MM.1S (cell line): Measurements from ENCODE around the gene LBX2.

ENCODE experiments used
- DNase-seq: peaks from one replicate; pipeline ENCODE4 v3.0.0-alpha.2; 2015
- H2AFZ ChIP-seq: fragments of 300-600 bp; sonication (generic); 2 replicates; pipeline ENCODE4 v1.6.0; 2016; ENCODE audit warnings: antibody characterized with exemption, low read length
- H3F3A ChIP-seq: fragments of 300-600 bp; sonication (generic); 2 replicates; pipeline ENCODE4 v1.6.1; 2016; ENCODE audit warnings: mild to moderate bottlenecking, antibody characterized with exemption, low read length, moderate library complexity, mixed read lengths; ENCODE audit not compliant: insufficient read depth
- H3K27ac ChIP-seq: fragments of 300-600 bp; sonication (generic); 2 replicates; pipeline ENCODE4 v1.5.1; 2016; ENCODE audit warnings: mild to moderate bottlenecking, low read length
- H3K27me3 ChIP-seq: fragments of 300-600 bp; sonication (generic); replicated peaks from 2 replicates; pipeline ENCODE4 v1.6.0; 2016; ENCODE audit warnings: low read length; ENCODE audit not compliant: insufficient read depth
- H3K36me3 ChIP-seq: fragments of 300-600 bp; sonication (generic); replicated peaks from 2 replicates; pipeline ENCODE4 v1.6.1; 2016; ENCODE audit warnings: mild to moderate bottlenecking, low read length, mixed read lengths; ENCODE audit not compliant: insufficient read depth
- H3K4me1 ChIP-seq: fragments of 300-600 bp; sonication (generic); 2 replicates; pipeline ENCODE4 v1.6.1; 2016; ENCODE audit warnings: low read length, mixed read lengths
- H3K4me2 ChIP-seq: fragments of 300-600 bp; sonication (generic); 2 replicates; pipeline ENCODE4 v1.6.0; 2016; ENCODE audit warnings: low read depth, low read length
- H3K4me3 ChIP-seq: fragments of 300-600 bp; sonication (generic); 2 replicates; pipeline ENCODE4 v1.5.1; 2016; ENCODE audit warnings: low read length, mixed read lengths
- H3K79me2 ChIP-seq: fragments of 300-600 bp; sonication (generic); 2 replicates; pipeline ENCODE4 v1.6.1; 2016; ENCODE audit warnings: mixed run types, low read length, mixed read lengths
- H3K9ac ChIP-seq: fragments of 300-600 bp; sonication (generic); 2 replicates; pipeline ENCODE4 v1.6.1; 2016; ENCODE audit warnings: low read length, mixed read lengths
- H3K9me2 ChIP-seq: fragments of 300-600 bp; sonication (generic); replicated peaks from 2 replicates; pipeline ENCODE4 v1.6.1; 2016; ENCODE audit warnings: mild to moderate bottlenecking, low read length, mixed read lengths; ENCODE audit not compliant: insufficient read depth
- H3K9me3 ChIP-seq: fragments of 300-600 bp; sonication (generic); replicated peaks from 2 replicates; pipeline ENCODE4 v1.6.1; 2016; ENCODE audit warnings: mild to moderate bottlenecking, low read length, mixed read lengths; ENCODE audit not compliant: insufficient read depth
- H4K20me1 ChIP-seq: fragments of 300-600 bp; sonication (generic); 2 replicates; pipeline ENCODE4 v1.6.1; 2016; ENCODE audit warnings: mild to moderate bottlenecking, low read length, moderate library complexity, mixed read lengths; ENCODE audit not compliant: insufficient read depth
- CTCF ChIP-seq: fragments of 300-600 bp; sonication (generic); IDR thresholded peaks from 2 replicates; pipeline ENCODE4 v1.5.1; 2016; ENCODE audit warnings: antibody characterized with exemption, low read length, mixed read lengths
- EZH2 ChIP-seq: fragments of 300-600 bp; sonication (generic); optimal IDR thresholded peaks from 2 replicates; pipeline ENCODE3; 2017; ENCODE audit warnings: low read depth, mild to moderate bottlenecking, antibody characterized with exemption, low read length, mixed read lengths
- EZH2phosphoT487 ChIP-seq: fragments of 300-600 bp; sonication (generic); IDR thresholded peaks from 2 replicates; pipeline ENCODE4 v1.6.1; 2018; ENCODE audit warnings: antibody characterized with exemption, low read length

LBX2 gene

GRCh38 chr2:74529357-74530238, 30.2 kb upstream of the LBX2 start, which contains the start of the genes AUP1 and HTRA2:
AUP1 (minus strand) TSS chr2:74529706; CDS start chr2:74529629, 77 bp downstream.
HTRA2 (plus strand) TSS chr2:74529933; CDS start chr2:74530007, 74 bp downstream.
- Histone ChIP-seq H3K79me2 (peaks cover 42% of the 10 kb centered on the region), H2AFZ (peak within 1 kb of the TSS; percentile 72), H3F3A (peaks cover 15% of the 10 kb centered on the region; the same call in 1 of the 2 replicates), H3K9ac (peak within 1 kb of the TSS; percentile 94), H3K27me3 (no peaks in the 10 kb centered on the region), H3K27ac (peak within 1 kb of the TSS; percentile 69), H3K4me2 (peak within 1 kb of the TSS; percentile 91), H3K9me2 (no peaks in the 10 kb centered on the region), H3K4me3 (peak within 1 kb of the TSS; percentile 91), H3K36me3 (peaks cover 11% of the 10 kb centered on the region), H3K9me3 (no peaks in the 10 kb centered on the region), H3K4me1 (peaks cover 14% of the 10 kb centered on the region), H4K20me1 (no peaks in the 10 kb centered on the region)
- DNase-seq: peak; percentile 99
- TF ChIP-seq CTCF (no peak), EZH2phosphoT487 (no peak), EZH2 (no peak)

GRCh38 chr2:74528600-74529356, 29.4 kb upstream of the LBX2 start:
- Histone ChIP-seq H3K4me1 (peaks cover 14% of the 10 kb centered on the region), H3K9ac (peak overlapping the region; percentile 94), H3K36me3 (peaks cover 11% of the 10 kb centered on the region), H3F3A (peaks cover 15% of the 10 kb centered on the region; the same call in 1 of the 2 replicates), H3K4me2 (peak overlapping the region; percentile 90), H3K9me3 (no peaks in the 10 kb centered on the region), H3K27ac (peak overlapping the region; percentile 69; the same call in 1 of the 2 replicates), H3K27me3 (no peaks in the 10 kb centered on the region), H3K9me2 (no peaks in the 10 kb centered on the region), H2AFZ (peak overlapping the region; percentile 67), H4K20me1 (no peaks in the 10 kb centered on the region), H3K79me2 (peaks cover 42% of the 10 kb centered on the region), H3K4me3 (peak overlapping the region; percentile 91)
- TF ChIP-seq EZH2phosphoT487 (no peak), CTCF (peak; percentile 14; the same call in 1 of the 2 replicates), EZH2 (no peak)
- DNase-seq: peak; percentile 46

- Histone ChIP-seq H3K9me2 (no peaks in the 10 kb centered on the region), H3K4me2 (peak overlapping the region; percentile 90; the same call in 1 of the 2 replicates), H3K27ac (no peak overlapping the region), H3K9ac (no peak overlapping the region), H3K4me1 (peaks cover 14% of the 10 kb centered on the region), H3K27me3 (0 out of 2 replicates have a peak, but pooled peaks cover under 1% of the 10 kb centered on the region), H4K20me1 (no peaks in the 10 kb centered on the region), H3K9me3 (no peaks in the 10 kb centered on the region), H2AFZ (no peak overlapping the region), H3K79me2 (peaks cover 42% of the 10 kb centered on the region), H3F3A (peaks cover 15% of the 10 kb centered on the region; the same call in 1 of the 2 replicates), H3K4me3 (no peak overlapping the region), H3K36me3 (peaks cover 11% of the 10 kb centered on the region)
- TF ChIP-seq EZH2 (no peak), CTCF (no peak), EZH2phosphoT487 (no peak)
- no peak for DNase-seq
Observed at GRCh38 chr2:74527741-74528140, 28.3 kb upstream of the LBX2 start.
